Measurements from ENCODE around the gene IL26.
"Not testable (repeated sequence)": the region's sequence is repeated elsewhere in the genome, so short reads cannot be mapped to it uniquely, and the experiment has no call there.

IL26 gene

DNA sequence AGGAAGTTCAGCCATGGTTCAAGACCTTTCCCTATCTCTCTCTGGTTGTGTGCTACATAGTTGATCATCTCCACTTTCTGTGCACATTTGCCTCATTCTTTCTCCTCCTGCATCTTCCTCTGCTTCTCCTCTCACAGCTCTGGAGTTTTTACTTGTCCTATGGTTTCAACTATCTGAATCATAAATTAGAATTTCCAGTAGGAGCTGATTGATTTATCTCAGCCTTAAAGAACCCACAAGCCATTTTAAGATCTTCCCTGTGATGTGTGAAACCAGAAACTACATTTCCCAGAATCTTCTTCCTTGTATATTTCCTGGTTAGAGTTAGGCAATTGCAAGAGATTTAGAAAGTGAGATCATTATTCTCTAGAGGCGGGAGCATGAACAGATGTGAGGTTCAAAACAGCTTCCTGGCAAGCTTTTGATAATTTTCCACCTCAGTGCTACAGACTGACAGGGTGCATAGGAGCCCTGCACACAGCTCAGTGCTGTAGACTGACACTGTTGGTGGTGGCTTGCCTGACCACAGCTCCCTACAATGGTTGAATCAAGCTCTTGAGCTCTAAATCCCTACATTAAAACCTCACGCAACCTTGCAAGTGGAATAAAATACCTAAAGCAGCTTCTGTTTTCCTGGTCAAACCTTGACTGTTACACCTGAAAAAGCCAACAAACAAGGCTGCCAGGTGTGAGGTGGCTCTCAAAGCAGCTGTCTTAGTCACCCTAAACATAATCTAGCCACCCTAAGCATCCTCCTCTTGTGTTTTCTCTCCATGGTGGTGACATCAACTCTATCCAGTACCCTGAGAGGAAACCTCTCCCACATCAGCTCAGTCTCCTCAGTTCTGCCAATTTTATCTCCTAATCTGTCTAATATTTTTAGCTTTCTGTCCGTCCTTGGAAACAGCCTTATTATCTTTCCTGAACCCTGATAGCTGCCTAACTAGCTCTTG lies 44.5 kb downstream of the IL26 start:
- POLR2A ChIA-PET = interaction anchor here (0.6 kb wide), 1 partner anchor 8 kb away, joined by 3 read pairs; no protein-coding TSS in a partner anchor
- no peak for DNase-seq (ENCODE audit: low read depth, low spot score)
- CTCF ChIA-PET = interaction anchor here (1.2 kb wide), 1 partner anchor 140 kb away, joined by 3 read pairs; no protein-coding TSS in a partner anchor
- H3K4me3 ChIP-seq (ENCODE audit: low read depth, low read length) = no peak overlapping the region
- TF ChIP-seq CTCF (IDR thresholded peaks at IDR 0.05; ENCODE audit: insufficient read depth, low read length, missing control alignments) = no peak

DNA sequence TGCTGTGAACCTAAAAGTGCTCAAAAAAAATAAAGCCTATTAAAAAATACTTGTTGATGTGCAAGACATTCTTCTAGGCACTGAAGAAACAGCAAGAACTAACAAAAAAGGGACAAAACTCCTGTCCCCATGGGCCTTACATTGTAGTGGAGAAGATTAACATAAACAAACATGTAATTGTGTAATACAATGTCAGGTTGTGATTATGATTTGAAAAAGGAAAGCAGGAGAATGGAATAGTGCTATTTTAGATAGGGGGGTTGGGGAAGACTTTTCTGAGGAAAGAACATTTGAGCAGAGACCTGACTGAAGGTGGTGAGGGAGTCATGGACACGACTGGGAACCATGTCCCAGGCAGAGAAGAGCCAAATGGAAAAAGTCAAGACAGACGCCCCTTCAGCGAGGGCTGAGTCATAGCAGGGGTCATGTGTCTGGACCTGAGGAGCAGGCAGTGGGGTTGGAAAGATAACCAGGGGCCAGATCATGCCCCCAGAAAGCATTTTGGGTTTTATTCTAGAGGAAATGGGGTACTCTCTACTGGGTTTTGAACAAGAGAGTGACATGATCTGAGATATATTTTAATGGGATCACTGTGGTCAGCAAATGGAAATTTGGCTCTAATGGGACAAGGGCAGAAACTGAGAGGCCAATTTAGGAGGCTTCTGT lies 46.7 kb downstream of the IL26 start:
- ChIA-PET POLR2A (no interaction called here), CTCF (no interaction called here)
- H3K4me3 ChIP-seq (ENCODE audit: low read depth, low read length) = no peak overlapping the region
- no peak for DNase-seq (ENCODE audit: low read depth, low spot score)
- TF ChIP-seq CTCF (IDR thresholded peaks at IDR 0.05; ENCODE audit: insufficient read depth, low read length, missing control alignments) = no peak

- ChIA-PET POLR2A (no interaction called here), CTCF (no interaction called here)
- no peak for DNase-seq (ENCODE audit: low read depth, low spot score)
- TF ChIP-seq CTCF (IDR thresholded peaks at IDR 0.05; ENCODE audit: insufficient read depth, low read length, missing control alignments) = no peak
- no peak overlapping the region for H3K4me3 ChIP-seq (ENCODE audit: low read depth, low read length)
Observed at GRCh38 chr12:68178184-68178583, 47.4 kb downstream of the IL26 start.

- DNase-seq (ENCODE audit: low read depth, low spot score) = no peak
- ChIA-PET POLR2A (no interaction called here), CTCF (interaction anchor here (1.0 kb wide), 1 partner anchor 45 kb away, joined by 4 read pairs; no protein-coding TSS in a partner anchor)
- H3K4me3 ChIP-seq (ENCODE audit: low read depth, low read length) = no peak overlapping the region
- TF ChIP-seq CTCF (IDR thresholded peaks at IDR 0.05; ENCODE audit: insufficient read depth, low read length, missing control alignments) = no peak
Observed at GRCh38 chr12:68177562-68177961, 48.0 kb downstream of the IL26 start.

DNA sequence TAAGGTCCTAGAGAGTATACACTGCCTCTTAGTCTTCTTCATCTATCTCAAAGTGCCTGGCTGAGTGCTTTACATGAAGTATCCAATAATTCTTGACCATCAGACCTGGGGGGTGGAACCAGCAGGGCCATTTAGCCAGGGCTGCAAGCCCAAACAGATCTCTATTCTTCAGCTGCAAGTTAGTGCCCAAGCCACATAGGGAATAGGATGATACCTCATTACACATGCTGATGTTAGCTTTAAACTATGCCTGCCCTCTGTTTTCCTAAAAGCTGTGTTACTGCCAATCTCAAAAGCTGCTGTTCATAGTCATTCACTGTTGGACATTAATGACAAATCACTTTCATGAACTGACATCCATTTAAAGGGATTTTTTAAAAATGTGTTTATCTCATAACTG lies 49.4 kb downstream of the IL26 start:
- no peak overlapping the region for H3K4me3 ChIP-seq (ENCODE audit: low read depth, low read length)
- POLR2A ChIA-PET = no interaction called here
- no peak for TF ChIP-seq CTCF (IDR thresholded peaks at IDR 0.05; ENCODE audit: insufficient read depth, low read length, missing control alignments)
- CTCF ChIA-PET = interaction anchor here (0.6 kb wide), 1 partner anchor 8 kb away, joined by 3 read pairs; no protein-coding TSS in a partner anchor
- no peak for DNase-seq (ENCODE audit: low read depth, low spot score)

DNA sequence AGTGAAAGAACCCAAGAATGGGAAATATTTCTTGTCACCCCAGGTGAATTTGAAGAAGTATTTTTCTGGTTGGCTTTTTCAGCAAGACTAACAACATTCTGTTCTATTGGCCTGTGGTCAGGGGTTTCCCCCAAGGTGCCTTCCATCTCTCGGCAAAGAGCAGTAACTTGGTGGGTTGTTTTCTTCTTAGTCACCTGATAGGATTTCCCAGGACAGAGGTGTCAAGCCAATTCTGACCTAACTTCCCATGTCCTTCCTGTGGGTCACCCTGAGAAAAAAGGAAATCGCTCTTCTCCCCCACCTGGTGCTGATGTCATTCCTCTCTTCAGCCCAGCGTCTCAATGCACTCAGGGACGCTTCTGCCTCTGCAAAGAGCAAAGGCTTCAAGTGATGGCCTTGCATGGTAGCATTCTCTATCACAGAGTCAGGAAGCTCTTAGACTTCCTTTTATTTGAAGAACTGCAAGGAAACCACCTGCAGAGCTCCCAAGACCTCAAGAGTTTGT lies 50.0 kb downstream of the IL26 start:
- no peak for TF ChIP-seq CTCF (IDR thresholded peaks at IDR 0.05; ENCODE audit: insufficient read depth, low read length, missing control alignments)
- ChIA-PET CTCF (no interaction called here), POLR2A (no interaction called here)
- no peak for DNase-seq (ENCODE audit: low read depth, low spot score)
- no peak overlapping the region for H3K4me3 ChIP-seq (ENCODE audit: low read depth, low read length)

GRCh38 chr12:68174761-68175160 lies 50.8 kb downstream of the IL26 start:
- DNase-seq (ENCODE audit: low read depth, low spot score); H3K4me3 ChIP-seq (ENCODE audit: low read depth, low read length); POLR2A ChIA-PET; CTCF ChIA-PET: not testable (repeated sequence)
